ENCODE results near the gene ARHGAP11B. TPM values are rescaled to one million over a fixed set of nuclear protein-coding genes. Genes with fewer than 3 reads are reported as not detected.
"Not testable (repeated sequence)": the region's sequence is repeated elsewhere in the genome, so short reads cannot be mapped to it uniquely, and the experiment has no call there.

Gene ARHGAP11B

DNA sequence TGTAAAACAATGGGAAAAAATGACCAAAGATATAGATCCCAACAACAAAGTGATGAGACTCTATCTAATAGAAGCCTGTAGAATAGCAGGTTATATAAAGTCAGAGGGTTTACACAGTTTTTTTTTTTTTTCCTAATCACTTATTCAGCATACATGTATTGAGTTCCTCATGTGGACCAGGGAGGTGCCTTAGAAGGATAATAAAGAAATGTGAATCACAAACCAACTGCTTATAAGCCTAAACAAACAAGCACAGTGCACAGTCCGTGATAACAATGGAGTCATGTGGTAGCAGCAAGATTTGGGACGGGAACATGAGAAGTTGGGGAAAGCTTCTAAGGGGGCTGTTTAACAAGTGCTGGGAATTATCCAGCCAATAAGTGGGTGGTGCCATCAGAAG lies 60.7 kb downstream of the ARHGAP11B start:
- not testable (repeated sequence) for H3K27me3 ChIP-seq (ENCODE audit: insufficient read depth, low read length); H3K4me1 ChIP-seq (ENCODE audit: insufficient read depth, low read length); H3K4me3 ChIP-seq (ENCODE audit: insufficient read depth, low read depth, low read length); DNase-seq (ENCODE audit: low read depth); H3K4me1 Mint-ChIP-seq (ENCODE audit: low read depth, unreplicated experiment); H3K4me3 Mint-ChIP-seq (ENCODE audit: unreplicated experiment); H3K79me2 ChIP-seq (ENCODE audit: insufficient read depth, low read length); H2AFZ ChIP-seq (ENCODE audit: low read depth, low read length); H3K4me2 ChIP-seq (ENCODE audit: low read length); H3K9me3 ChIP-seq (ENCODE audit: insufficient read depth, low read depth, low read length); H4K20me1 ChIP-seq (ENCODE audit: insufficient read depth, low read length); FAIRE-seq; H3K9me3 Mint-ChIP-seq (ENCODE audit: unreplicated experiment); H3K27ac Mint-ChIP-seq (ENCODE audit: unreplicated experiment); H3K27me3 Mint-ChIP-seq (ENCODE audit: low read depth, unreplicated experiment); H3K36me3 Mint-ChIP-seq (ENCODE audit: low read depth, unreplicated experiment); H3K36me3 ChIP-seq (ENCODE audit: insufficient read depth, low read length); H3K27ac ChIP-seq (ENCODE audit: low read depth, low read length); H3K9ac ChIP-seq (ENCODE audit: low read length)

Other genes with a start within 250 kb of the ARHGAP11B start
- 0.64 and 1.8 TPM in 2 replicates for gene CHRFAM7A, start 232.6 kb upstream of the ARHGAP11B start, total RNA-seq
- gene GOLGA8R, start 211.9 kb upstream of the ARHGAP11B start, total RNA-seq, result 1.6 and 2.8 TPM in 2 replicates
- gene GOLGA8Q, start 74.1 kb upstream of the ARHGAP11B start, total RNA-seq, result 0.54 and 0.84 TPM in 2 replicates
- 0.32 and 0.34 TPM in 2 replicates for gene GOLGA8H, start 22.1 kb upstream of the ARHGAP11B start, total RNA-seq

Measured in astrocyte (in vitro differentiated cells and primary cell).